GM21723 (cell line): ENCODE data around the gene CNTNAP2.

Experiments used
- ATAC-seq: cut with Tn5 transposase; IDR thresholded peaks from one replicate; pipeline ENCODE4 v1.9.1; 2021; ENCODE audit warnings: mild to moderate bottlenecking, moderate library complexity; ENCODE audit not compliant: unreplicated experiment

CNTNAP2 gene

DNA sequence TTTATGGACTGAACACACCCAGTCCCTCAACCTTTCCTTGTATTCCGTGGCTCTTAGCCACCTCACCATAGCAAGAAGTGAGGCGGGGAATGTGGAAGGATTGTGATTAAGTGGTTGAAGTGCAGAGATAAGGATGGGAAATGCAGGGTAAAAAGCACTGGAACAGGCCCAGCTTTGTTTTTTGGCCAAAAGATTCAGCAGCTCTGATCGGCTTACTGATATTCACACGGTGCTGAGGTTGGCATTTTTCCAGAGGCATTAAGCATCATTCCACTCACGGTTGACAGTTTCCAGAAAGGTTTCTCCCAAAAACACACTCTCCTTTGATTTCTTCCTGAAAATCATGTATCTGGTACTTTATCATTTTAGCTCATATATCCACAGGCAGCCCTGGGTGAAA lies 544.2 kb downstream of the CNTNAP2 start:
- no peak for ATAC-seq

DNA sequence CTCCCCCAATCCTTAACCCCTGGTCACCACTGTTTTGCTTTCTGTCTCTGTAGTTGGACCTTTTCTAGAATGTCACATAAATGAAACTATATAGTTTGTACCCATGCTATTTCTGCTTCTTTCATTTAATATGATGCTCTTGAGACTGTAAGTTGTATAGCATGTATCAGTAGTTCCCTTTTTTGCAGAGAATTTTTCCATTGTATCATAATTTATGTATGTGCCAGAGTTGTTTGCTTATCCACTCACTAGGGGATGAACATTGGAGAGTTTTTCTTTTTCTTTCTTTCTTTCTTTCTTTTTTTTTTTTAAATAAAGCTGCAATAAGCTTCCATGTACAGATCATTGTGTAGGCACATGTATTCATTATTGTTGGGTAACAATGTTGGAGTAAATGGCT lies 544.8 kb downstream of the CNTNAP2 start:
- ATAC-seq, result no peak

DNA sequence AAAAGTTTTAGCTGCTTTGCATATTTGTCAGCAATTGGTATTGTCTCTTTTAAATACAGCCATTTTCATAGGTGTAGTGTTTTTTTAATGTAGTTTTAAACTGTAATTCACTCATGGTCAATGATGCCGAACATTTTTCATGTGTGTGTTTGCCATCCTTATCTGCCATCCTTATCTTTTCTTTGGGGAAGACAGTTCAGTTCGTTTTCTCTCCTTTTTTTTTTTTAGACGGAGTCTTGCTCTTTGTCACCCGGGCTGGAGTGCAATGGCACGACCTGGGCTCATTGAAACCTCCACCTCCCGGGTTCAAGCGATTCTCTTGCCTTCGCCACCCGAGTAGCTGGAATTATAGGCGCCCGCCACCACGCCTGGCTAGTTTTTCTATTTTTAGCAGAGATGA lies 545.3 kb downstream of the CNTNAP2 start:
- no peak for ATAC-seq

DNA sequence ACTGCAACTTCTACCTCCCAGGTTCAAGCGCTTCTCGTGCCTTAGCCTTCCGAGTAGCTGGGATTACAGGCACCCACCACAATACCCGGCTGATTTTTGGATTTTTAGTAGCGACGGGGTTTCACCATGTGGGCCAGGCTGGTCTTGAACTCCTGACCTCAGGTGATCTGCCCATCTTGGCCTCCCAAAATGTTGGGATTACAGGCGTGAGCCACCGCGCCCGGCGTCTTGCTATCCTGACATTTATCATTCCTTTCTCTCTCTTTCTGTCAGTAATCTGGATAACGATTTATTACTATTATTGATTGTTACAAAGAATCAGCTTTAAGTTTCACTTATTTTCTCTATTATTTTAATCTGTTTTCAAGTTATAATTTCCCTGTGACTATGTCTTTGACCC lies 548.4 kb downstream of the CNTNAP2 start:
- ATAC-seq, result no peak

DNA sequence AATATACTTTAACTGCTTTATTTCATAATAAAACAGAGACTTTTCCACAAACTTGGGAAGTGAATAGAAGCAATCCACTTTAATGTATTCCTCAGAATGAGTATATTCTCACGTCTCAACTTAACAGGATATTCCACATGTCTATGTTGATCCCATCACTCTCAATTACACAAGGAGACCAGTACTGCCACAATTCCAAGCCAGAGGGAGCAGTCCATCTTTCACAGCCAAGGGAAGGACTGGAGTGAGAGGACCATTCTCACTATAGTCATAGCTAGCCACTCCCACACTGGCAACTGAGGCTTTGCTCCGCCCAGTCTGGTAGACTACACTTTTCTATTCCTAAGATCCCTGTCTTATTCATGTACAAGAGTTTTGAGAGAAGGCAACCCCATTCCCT lies 553.9 kb downstream of the CNTNAP2 start:
- no peak for ATAC-seq

DNA sequence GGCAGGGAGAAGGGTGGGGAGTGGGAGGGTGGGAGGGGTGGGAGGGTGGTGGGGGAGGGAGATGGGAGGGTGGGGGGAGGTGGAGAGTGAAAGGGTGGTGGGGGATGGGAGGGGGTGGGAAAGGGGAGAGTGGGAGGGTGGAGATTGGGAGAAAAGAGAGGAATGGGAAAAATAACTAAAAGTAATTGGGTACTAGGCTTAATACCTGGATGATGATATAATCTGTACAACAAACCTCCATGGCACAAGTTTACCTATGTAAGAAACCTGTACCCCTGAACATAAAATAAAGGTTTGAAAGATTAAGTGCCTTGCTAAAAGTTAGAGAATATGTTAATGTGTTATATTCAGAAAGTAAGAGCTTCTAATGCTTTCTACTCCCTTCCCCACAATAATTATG lies 564.9 kb downstream of the CNTNAP2 start:
- no peak for ATAC-seq

DNA sequence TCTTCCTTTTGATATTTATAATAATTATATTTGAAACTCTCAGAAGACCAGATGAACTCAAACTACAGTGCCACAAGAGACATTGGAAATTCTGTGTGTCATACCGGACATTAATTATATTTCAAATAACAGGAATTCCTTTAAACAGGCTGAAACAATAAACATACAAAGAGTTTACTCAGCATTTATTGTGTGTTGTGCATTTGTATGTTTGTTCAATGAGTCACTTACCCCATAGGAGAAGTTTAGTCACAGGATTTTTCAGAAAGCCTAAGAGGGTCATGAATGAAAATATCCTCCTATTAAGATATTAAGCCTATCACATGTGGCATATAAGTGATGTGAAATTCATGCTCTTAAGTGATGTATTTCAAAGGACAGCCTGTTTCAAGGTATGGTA lies 566.8 kb downstream of the CNTNAP2 start:
- no peak for ATAC-seq

DNA sequence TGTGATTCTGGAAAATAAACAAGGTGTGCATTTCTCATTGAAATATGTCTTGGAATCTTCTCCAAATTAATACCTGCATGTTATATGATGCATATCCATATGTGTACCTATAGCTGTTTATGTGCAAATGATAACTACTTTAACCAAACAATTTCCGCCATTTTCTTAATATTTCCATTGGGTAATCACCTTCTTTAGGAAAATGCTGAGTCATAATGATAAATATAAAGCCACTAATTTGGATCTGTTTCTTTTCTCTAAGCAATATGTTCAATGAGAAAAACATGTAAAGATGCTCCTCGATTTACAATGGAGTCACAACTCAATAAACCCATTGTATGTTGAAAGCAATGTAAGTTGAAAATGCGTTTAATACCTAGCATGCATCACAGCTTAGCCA lies 574.4 kb downstream of the CNTNAP2 start:
- no peak for ATAC-seq

DNA sequence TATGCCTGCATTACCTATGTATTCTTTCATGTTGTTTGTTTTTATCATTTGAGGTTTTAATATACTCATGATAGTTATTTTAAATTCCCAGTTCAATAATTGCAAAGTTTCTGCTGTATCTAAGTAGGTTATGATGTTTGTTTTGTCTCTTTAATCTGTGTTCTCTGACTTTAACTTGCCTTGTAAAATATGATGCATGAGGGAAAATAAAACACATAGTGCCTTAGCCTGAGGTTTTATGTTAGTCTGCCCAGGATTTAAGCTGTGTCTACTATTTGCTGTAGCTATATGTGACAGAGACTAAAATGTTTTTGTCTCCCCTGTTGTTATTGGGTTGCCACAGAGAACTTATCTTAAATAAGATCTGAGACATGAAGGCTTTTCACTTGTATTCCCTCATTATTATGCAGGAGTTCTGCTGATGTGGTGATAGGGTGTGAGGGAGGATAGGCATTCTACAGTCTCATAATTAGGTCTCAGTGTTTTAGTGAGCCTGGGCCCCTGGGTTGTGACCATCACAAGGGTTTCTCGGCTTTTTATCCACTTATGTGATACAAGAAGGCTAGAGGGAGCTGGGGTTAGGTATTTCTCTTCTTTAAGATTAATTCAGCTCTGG lies 582.5 kb downstream of the CNTNAP2 start:
- no peak for ATAC-seq

DNA sequence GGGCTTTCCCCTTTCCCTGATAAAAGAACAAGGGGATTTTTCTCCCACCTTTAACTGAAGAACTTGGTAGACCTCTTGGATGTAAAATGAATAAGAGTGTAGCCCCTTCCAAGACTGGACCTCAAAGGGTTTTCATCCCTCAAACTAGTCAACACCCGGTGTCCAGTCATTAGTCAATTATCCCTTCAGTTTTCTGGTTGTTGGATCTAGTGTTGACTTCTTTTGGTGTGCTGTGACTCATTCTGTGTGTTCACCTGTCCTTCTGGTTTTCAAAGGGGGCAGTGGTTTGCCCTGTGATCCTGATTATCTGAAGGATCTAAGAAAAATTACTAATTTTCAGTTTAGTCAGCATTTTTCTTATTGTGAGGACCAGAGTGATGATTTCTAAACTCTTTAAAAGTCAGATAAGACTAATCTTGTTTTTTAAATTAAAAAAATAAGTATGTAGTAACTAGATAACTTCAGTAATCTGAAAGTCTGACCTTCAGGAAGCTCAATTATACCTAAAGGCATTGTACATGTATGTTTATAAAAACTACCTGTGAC lies 583.5 kb downstream of the CNTNAP2 start:
- no peak for ATAC-seq

DNA sequence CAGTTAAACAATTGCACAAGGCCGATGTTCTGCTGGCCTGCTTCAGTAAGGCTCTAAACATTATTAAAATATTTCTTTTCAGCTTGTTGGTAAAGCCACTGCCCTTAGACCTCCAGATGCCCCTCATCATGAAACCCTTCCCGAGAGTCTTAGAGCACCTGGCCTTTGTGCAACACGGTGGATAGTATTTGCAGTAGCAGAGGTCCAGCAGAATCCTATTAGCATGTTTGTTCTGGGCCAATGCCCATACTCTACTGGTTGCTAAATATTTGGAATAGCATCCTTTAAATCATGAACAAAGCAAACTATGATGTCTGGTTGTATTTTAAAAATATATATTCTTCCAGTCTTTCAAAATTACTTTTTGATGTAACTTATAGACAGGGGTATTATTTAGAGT lies 584.6 kb downstream of the CNTNAP2 start:
- ATAC-seq, result no peak

DNA sequence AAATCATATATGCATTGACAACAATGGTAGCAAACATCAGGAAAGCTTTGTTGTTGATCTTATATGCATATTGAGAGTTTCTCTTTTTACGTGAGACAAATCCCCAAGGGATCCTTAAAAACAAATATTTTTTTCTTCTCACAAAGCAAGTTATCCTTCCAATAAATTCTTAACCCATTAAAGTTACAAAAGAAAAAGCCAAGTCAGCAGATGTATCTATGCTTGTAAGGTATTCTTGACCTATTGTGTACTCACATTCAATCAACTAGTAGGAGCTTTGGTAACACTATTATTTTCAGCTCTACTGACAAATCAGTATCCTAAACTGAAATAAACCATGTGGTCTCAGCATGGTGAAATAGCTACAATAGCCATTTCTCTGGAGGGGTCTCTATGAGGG lies 586.3 kb downstream of the CNTNAP2 start:
- no peak for ATAC-seq

DNA sequence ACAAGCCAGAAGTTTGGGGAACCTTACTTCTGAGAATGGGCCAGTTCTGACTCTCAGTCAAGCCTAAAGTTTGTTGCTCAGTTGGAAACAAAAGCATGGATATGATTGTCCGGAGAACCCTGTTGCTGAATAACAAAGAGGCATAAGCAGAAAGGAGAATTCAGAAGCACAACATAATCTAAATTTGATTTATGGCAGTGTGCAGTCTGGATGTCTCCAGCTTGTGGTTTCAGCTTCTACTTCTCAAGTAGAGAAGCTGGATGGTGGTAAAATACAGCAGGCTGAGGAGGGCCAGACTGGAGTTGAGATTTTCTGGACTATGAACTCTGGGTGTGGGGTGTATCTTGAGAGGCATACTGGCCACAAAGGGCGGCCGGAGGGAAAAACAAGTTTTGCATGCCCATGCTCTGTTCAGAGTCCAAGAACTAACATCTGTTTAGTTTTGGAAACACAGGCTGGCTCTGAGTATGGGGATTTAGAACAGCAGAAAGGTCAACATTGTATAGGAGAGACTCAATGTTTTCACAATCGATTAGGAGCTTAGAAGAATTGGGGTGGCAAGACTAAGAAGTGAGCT lies 592.9 kb downstream of the CNTNAP2 start:
- no peak for ATAC-seq

DNA sequence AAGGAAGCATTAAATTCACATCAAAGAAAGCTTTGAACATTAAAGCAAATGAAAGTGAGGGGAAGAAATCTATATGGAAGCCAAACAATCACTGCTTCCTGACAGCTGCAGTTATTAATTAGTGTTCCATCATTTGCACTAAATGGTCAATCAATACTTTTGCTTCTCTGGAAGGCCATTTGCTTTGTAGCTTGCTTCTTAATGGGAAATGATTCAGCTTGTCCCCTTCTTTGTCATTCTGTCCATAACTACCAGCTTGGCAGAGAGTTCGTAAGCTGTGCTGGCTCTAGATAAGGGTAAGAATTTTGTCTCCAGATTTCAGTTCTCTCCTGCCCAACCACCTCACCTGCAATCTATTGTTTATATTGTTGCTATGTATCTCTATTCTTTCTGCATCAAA lies 596.6 kb downstream of the CNTNAP2 start:
- ATAC-seq, result no peak

DNA sequence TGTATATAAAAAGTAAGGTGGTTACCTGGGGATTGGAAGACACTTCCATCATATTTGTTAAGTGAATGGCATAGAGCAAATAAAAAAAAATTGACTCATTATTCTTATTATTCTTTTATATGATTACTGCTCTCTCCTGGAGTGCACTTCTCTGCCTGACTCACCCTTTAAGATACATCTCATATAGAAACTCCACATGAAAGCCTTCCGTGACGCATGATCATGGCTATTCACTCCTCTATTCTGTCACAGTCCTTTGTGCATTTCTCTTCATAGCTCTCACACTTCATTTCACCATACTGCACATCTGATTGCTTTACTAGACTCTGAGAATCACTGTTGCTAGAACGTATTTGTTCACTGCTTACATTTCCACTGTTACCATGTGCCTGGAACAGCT lies 597.3 kb downstream of the CNTNAP2 start:
- ATAC-seq, result no peak

DNA sequence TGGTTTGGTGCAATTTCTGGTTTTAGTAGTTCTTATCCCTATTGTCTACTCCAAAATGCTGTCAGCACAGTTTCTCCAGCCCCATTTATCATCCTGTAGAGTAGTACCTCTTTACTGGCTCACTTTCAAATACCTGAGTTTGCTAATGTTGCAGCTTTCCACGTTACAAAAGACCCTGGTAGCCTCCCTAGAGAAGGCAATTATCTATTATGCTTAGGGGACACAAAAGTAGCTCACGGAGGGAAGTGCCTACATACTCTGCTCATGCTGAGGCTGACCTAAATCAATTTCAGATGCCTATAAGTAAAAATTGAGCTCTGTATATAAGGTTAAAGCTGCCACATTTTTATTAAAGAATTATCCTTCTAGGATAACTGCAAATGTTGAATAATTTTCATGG lies 603.6 kb downstream of the CNTNAP2 start:
- ATAC-seq, result no peak

DNA sequence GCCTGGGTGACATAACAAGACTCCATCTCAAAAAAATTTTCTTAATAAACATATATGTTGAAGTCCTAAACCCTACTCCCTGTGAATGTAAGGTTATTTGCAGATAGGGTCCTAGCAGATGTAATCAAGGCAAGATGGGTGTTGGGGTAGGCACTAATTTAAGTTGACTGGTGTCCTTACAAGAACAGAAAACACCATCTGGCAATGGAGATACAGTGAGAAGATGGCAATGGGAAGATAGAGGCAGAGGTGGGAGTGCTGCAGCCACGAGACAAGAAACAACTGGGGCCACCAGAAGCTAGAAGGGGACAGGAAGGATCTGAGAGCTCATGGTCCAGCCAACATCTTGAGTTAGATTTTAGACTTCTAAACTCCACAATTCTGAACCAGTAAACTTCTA lies 606.4 kb downstream of the CNTNAP2 start:
- no peak for ATAC-seq

DNA sequence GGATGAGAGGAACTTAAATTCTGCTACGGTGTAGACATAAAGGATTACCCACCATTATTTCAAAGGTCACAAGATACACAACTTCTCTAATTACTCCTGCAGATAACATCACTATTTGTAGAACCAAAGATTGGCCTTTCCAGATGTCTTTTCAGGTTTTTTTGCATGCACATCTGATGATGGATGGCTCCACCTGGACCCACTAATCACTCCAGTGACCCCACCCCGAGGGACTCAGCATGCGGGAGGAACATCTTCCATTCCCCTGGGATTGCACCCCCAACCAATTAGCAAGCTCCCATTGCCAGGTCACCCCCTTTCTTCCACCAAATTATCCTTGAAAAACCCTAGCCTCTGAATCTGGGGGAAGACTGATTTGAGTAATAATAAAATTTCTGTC lies 608.9 kb downstream of the CNTNAP2 start:
- ATAC-seq, result no peak

DNA sequence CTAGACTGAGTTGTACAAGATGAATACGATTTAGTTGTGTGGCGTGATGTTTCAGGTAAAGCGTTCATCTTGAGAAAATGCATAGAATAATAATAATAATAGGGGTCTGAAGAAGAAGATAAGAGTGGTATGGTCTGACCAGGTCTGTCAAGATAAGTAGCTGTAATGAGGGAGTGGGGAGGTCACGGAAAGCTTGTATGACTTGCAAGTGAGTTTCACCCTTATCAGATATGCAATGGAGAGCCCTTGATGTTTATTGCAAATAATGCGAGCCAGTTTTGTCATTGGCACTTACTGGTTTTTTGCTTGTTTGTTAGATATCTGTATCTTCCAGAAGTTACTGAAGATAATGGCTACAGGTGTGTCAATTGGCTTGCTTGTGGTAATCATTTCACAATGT lies 611.5 kb downstream of the CNTNAP2 start:
- ATAC-seq, result no peak

DNA sequence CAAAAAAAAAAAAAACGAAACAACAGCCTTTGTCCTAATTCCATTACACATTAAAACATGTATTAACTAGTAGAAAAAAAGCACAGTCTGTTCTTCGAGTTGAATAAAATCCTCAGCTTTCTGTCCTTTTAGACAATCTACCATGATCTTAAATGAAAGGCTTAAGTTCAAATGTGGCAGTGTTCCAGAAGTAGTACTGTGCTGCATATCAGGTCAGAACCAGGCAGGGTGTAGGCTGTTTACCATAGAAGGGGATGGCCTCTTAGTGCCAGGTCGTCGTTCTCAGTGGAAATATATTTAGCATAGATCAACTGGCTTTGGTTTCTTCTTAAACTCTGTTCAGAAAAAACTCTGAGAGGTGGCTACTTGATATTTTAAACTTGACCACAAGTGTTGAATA lies 612.0 kb downstream of the CNTNAP2 start:
- no peak for ATAC-seq

DNA sequence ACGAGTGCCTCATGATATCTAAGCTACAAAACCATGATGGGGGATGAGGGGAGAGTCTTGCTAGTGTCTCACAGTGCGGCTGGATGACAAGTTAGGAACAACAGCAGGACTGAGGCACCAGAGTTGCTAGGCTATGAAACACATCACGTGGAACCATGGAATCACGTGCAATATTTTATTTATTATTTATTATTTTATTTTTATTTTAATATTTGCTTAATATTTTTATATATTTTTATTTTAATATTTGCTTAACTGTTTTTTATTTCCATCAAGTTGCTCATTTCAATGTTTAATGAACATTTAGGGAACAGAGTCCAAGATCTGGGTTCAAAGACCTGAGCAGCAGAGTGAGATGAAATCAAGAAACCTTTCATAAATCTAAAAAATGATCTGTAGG lies 614.6 kb downstream of the CNTNAP2 start:
- ATAC-seq, result no peak

DNA sequence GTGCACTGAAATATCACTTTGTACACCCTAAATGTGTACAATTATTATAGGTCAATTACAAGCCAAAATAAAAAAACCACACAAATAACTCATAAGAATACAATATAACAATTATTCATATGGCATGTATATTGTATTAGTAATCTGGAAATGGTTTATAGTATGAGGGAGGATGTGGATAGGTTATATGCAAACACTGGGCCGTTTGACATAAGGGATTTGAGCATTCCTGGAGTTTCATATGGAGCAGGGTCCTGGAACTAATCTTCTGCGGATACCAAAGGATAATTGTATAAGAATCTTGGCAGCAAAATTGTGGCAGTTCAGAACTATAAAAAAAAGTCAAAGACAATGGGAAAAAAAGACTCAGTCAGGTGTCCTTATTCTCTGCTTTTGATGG lies 619.4 kb downstream of the CNTNAP2 start:
- no peak for ATAC-seq
